GM18502 (cell line): ENCODE measurements around the gene HNRNPA0.
"Not testable (repeated sequence)": the region's sequence is repeated elsewhere in the genome, so short reads cannot be mapped to it uniquely, and the experiment has no call there.

ENCODE experiments used
- ATAC-seq: cut with Tn5 transposase; IDR thresholded peaks from one replicate; pipeline ENCODE4 v1.9.1; 2021; ENCODE audit warnings: mild to moderate bottlenecking; ENCODE audit not compliant: unreplicated experiment, poor library complexity

HNRNPA0 gene

GRCh38 chr5:137754188-137754960 lies at the start of gene HNRNPA0:
Gene HNRNPA0 (minus strand): TSS chr5:137754363. CDS start chr5:137754066, 297 bp downstream.
- peak; percentile 82 for ATAC-seq

- no peak for ATAC-seq
These were observed 48.4 kb upstream of the HNRNPA0 start for GRCh38 chr5:137802282-137803210.

- ATAC-seq: no peak
These were observed 46.7 kb upstream of the HNRNPA0 start for GRCh38 chr5:137800700-137801411.

GRCh38 chr5:137796279-137796678 lies 42.1 kb upstream of the HNRNPA0 start:
- no peak for ATAC-seq

- no peak for ATAC-seq
These were observed 40.7 kb upstream of the HNRNPA0 start for GRCh38 chr5:137794863-137795262.

GRCh38 chr5:137792303-137792702 lies 38.1 kb upstream of the HNRNPA0 start:
- ATAC-seq: no peak

GRCh38 chr5:137791799-137792198 lies 37.6 kb upstream of the HNRNPA0 start:
- ATAC-seq: no peak

- ATAC-seq: no peak
These were observed 37.2 kb upstream of the HNRNPA0 start for GRCh38 chr5:137791387-137791786.

GRCh38 chr5:137788560-137788959 lies 34.4 kb upstream of the HNRNPA0 start:
- ATAC-seq: not testable (repeated sequence)

GRCh38 chr5:137782984-137783536 lies 28.9 kb upstream of the HNRNPA0 start:
- no peak for ATAC-seq

- no peak for ATAC-seq
These were observed 27.9 kb upstream of the HNRNPA0 start for GRCh38 chr5:137782055-137782454.

- no peak for ATAC-seq
These were observed 24.8 kb upstream of the HNRNPA0 start for GRCh38 chr5:137778772-137779564.

GRCh38 chr5:137767937-137768336 lies 13.8 kb upstream of the HNRNPA0 start:
- not testable (repeated sequence) for ATAC-seq

- no peak for ATAC-seq
These were observed 7.4 kb upstream of the HNRNPA0 start for GRCh38 chr5:137761566-137761965.

- no peak for ATAC-seq
These were observed 6.8 kb upstream of the HNRNPA0 start for GRCh38 chr5:137760719-137761516.

- no peak for ATAC-seq
These were observed 6.1 kb upstream of the HNRNPA0 start for GRCh38 chr5:137760294-137760693.

- peak; percentile 31 for ATAC-seq
These were observed 4.6 kb upstream of the HNRNPA0 start for GRCh38 chr5:137758715-137759306.

- ATAC-seq: no peak
These were observed 4.0 kb upstream of the HNRNPA0 start for GRCh38 chr5:137758121-137758520.
